Measurements from ENCODE around the gene ATP8A1. TPM values are rescaled to one million over a fixed set of nuclear protein-coding genes. Genes with fewer than 3 reads are reported as not detected.

The ATP8A1 gene
- total and polyA plus RNA-seq, 2 of the 8 experiments (the other 6 are each of a cell fraction or from before 2014, with no cell fraction given), result 3.7 to 14.9 TPM

GRCh38 chr4:42460043-42460442 lies 196.9 kb downstream of the ATP8A1 start:
- no peak overlapping the region for H2AK5ac ChIP-seq (ENCODE audit: low read depth, low read length)
- H3K14ac ChIP-seq (ENCODE audit: insufficient read length), result no peak overlapping the region
- peaks cover 2 to 13% (median 3%) of the 10 kb centered on the region in 4 experiments; a peak in 3 of 7 replicates for H3K4me1 ChIP-seq (replicated peaks in 1 of 4; ENCODE audit: control insufficient read depth in 3 of 4, insufficient read depth in 4 of 4, low read length in 3 of 4)
- no peak overlapping the region for H4K91ac ChIP-seq (replicated peaks; ENCODE audit: insufficient read length, low read length)
- H3K18ac ChIP-seq (ENCODE audit: extremely low read depth, low read length), result no peak overlapping the region
- TF ChIP-seq KDM5A (IDR thresholded peaks at IDR 0.05; ENCODE audit: low read length) (no peak), SP1 (IDR thresholded peaks at IDR 0.05; ENCODE audit: low read depth, low read length) (no peak), EZH2 (IDR thresholded peaks at IDR 0.05; ENCODE audit: low read depth, low read length, severe bottlenecking) (no peak), ASH2L (IDR thresholded peaks at IDR 0.05; ENCODE audit: low read length) (no peak), SP2 (IDR thresholded peaks at IDR 0.05; ENCODE audit: low read length) (no peak), EP300 (IDR thresholded peaks at IDR 0.05; ENCODE audit: borderline replicate concordance in 1 of 2, low read depth in 2 of 2, low read length in 2 of 2) (no peak), BCL11A (IDR thresholded peaks at IDR 0.05; ENCODE audit: low read depth in 2 of 2, low read length in 2 of 2) (no peak)
- TF ChIP-seq, protein P1, sequence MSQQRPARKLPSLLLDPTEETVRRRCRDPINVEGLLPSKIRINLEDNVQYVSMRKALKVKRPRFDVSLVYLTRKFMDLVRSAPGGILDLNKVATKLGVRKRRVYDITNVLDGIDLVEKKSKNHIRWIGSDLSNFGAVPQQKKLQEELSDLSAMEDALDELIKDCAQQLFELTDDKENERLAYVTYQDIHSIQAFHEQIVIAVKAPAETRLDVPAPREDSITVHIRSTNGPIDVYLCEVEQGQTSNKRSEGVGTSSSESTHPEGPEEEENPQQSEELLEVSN (IDR thresholded peaks at IDR 0.05), result no peak
- POLR2A ChIA-PET (ENCODE audit: partially characterized antibody), result no interaction called here
- no peak overlapping the region for H3K23ac ChIP-seq (ENCODE audit: insufficient read length)
- no peak overlapping the region for H3K27ac ChIP-seq (ENCODE audit: low read depth, low read length)
- H3K79me1 ChIP-seq (ENCODE audit: low read depth, low read length), result no peaks in the 10 kb centered on the region
- no peaks in the 10 kb centered on the region for H3K27me3 ChIP-seq (replicated peaks in 1 of 4; ENCODE audit: control insufficient read depth in 3 of 4, extremely low read depth in 1 of 4, insufficient read depth in 3 of 4, low read length in 3 of 4)
- H4K20me1 ChIP-seq (replicated peaks in 1 of 2; ENCODE audit: control insufficient read depth in 1 of 2, insufficient read depth in 2 of 2, low read length in 2 of 2), result peaks cover 0 to 1% of the 10 kb centered on the region in 2 experiments
- H3K4ac ChIP-seq (replicated peaks; ENCODE audit: insufficient read length, low read depth, low read length), result no peak overlapping the region
- H2BK15ac ChIP-seq (ENCODE audit: low read length), result no peak overlapping the region
- DNase-seq (ENCODE audit: low read depth in 1 of 2, low spot score in 2 of 2) (no peak), FAIRE-seq (no peak)
- H4K8ac ChIP-seq (ENCODE audit: extremely low read depth, insufficient read depth, low read length), result no peak overlapping the region
- no peak overlapping the region for H2BK120ac ChIP-seq (replicated peaks; ENCODE audit: low read depth, low read length)
- H3K4me3 ChIP-seq (ENCODE audit: extremely low read depth in 1 of 4, insufficient read depth in 2 of 4, low read depth in 3 of 4, low read length in 4 of 4), result no peak overlapping the region
- no peak overlapping the region for H4K5ac ChIP-seq (ENCODE audit: insufficient read length, low read depth, low read length)
- H3K23me2 ChIP-seq (ENCODE audit: low read depth, low read length), result no peaks in the 10 kb centered on the region
- no peaks in the 10 kb centered on the region for H3K79me2 ChIP-seq (ENCODE audit: control insufficient read depth in 1 of 2, insufficient read depth in 2 of 2, low read length in 2 of 2)
- H3K36me3 ChIP-seq (ENCODE audit: control insufficient read depth in 2 of 4, insufficient read depth in 4 of 4, low read length in 3 of 4), result no peaks in the 10 kb centered on the region
- no peak overlapping the region for H2AFZ ChIP-seq (ENCODE audit: low read length)
- CTCF ChIA-PET (ENCODE audit: partially characterized antibody), result interaction anchor here (0.6 kb wide), 1 partner anchor 165 kb away, joined by 3 read pairs; no protein-coding TSS in a partner anchor
- no peak overlapping the region for H3K4me2 ChIP-seq (ENCODE audit: insufficient read depth in 1 of 2, low read depth in 2 of 2, low read length in 2 of 2)
- H3K56ac ChIP-seq (replicated peaks; ENCODE audit: insufficient read length, low read depth, low read length), result no peak overlapping the region
- H2BK12ac ChIP-seq (ENCODE audit: low read depth, low read length), result no peak overlapping the region
- no peak overlapping the region for H2BK5ac ChIP-seq (ENCODE audit: low read depth, low read length)
- WGBS, 2 experiments (ENCODE audit: extremely low coverage in 1 of 2, insufficient coverage in 1 of 2, insufficient read length in 1 of 2, insufficient replicate concordance in 2 of 2, low coverage in 1 of 2, low lambda C conversion rate in 2 of 2, missing lambda C conversion rate in 1 of 2), result 82% methylated on average over 4 of the region's 4 CpGs; no CpG with 5 or more reads in 1 of the 2 experiments
- H3K9me3 ChIP-seq (ENCODE audit: insufficient read depth in 2 of 2, low read depth in 1 of 2, low read length in 1 of 2), result no peaks in the 10 kb centered on the region
- H3K9ac ChIP-seq (replicated peaks in 1 of 4; ENCODE audit: extremely low read depth in 1 of 4, low read depth in 3 of 4, low read length in 3 of 4), result no peak overlapping the region
- H2BK20ac ChIP-seq (ENCODE audit: low read length), result no peak overlapping the region
